ENCODE measurements around the gene STRN3.
"Not testable (repeated sequence)": the region's sequence is repeated elsewhere in the genome, so short reads cannot be mapped to it uniquely, and the experiment has no call there.

Gene STRN3

GRCh38 chr14:30966415-30967363, 59.5 kb downstream of the STRN3 start:
- DNase-seq: no peak

DNA sequence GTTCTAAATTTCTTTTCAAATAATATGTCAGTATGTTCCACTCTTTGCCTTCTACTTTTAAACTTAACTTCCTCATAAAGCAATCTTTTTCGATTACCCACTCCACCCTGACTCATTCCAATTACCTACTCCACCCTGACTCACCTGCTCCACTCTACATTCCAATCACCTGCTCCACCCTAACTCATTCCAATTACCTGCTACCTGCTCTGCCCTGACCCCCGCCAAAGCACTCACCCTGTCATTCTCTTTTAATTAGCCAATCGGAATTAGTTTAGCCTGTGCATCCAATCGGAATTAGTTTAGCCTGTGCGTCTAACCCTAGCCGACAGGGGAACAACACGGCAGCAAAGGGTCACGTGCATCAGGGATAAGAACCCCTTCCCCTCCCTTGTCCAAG, 60.3 kb downstream of the STRN3 start:
- DNase-seq: not testable (repeated sequence)

- not testable (repeated sequence) for DNase-seq
Observed at GRCh38 chr14:30962537-30962936, 63.6 kb downstream of the STRN3 start.

DNA sequence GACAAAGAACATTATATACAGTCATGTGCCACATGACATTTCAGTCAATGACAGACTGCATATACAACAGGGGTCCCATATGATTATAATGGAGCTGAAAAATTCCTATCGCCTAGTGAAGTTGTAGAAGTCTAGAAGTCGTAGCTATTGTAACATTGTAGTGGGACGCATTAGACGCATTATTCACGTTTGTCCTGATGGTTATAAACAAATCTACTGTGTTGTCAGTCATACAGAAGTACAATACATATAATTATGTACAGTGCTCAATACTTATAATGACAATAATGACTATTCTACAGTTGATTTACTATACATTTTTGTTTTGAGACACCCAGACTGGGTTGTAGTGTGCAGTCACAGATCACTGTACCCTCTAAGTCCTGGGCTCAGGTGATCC, 64.8 kb downstream of the STRN3 start:
- no peak for DNase-seq

DNA sequence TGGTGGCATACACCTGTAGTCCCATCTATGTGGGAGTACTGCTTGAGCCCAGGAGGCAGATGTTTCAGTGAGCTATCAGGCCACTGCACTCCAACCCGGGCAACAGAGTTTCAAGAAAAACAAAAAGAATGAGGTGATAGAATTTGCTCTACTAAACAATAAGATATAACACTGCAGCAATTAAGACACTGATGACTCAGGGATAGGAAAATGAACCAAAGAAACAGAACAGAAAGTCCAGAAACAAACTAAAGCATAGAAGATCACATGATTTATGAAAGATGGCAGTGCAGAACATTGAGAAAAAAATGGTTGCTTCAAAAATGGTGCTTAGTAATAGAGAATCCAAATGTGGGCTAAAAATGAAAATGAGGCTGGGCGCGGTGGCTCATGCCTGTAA, 66.0 kb downstream of the STRN3 start:
- DNase-seq: no peak

GRCh38 chr14:30958555-30959407, 67.4 kb downstream of the STRN3 start:
- DNase-seq: no peak

- no peak for DNase-seq
Observed at GRCh38 chr14:30957813-30958370, 68.3 kb downstream of the STRN3 start.

GRCh38 chr14:30949651-30950050, 76.5 kb downstream of the STRN3 start:
- DNase-seq: no peak

DNA sequence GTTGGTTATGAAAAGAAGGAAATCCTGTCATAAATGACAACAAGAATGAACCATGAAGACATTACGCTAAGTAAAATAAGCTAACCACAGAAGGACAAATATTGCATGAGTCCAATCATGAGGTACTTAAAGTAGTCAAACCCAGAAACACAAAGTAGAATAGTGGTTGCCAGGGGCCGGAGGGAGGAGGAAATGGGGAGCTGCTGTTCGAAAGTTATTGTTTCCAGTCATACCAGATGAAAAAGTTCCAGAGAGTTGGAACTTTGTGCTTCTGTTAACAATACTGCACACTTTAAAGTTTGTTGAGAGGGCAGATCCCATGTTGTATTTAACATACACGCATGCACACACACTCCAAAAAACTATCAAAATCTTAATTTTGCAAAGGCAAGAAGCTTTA, 82.5 kb downstream of the STRN3 start:
- DNase-seq: no peak

GRCh38 chr14:30940886-30941285, 85.3 kb downstream of the STRN3 start:
- no peak for DNase-seq

DNA sequence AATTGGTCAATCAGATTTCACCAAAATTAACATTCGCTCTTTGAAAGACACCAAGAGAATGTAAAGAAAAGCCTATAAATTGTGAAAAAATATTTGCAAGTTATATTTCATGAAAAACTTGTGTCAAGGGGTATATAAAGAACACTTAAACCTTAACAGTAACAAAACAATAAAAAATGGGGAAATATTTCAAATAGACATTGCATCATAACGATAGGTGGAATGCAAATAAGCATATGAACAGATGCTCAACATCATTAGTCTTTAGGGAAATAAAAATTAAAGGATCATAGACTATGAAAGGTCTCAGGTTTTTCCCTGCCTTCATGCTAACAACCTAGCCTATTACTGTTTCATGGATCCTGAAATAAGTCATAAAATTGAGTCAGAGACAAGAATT, 87.6 kb downstream of the STRN3 start:
- DNase-seq: no peak

GRCh38 chr14:30935445-30935844, 90.7 kb downstream of the STRN3 start:
- DNase-seq: no peak

DNA sequence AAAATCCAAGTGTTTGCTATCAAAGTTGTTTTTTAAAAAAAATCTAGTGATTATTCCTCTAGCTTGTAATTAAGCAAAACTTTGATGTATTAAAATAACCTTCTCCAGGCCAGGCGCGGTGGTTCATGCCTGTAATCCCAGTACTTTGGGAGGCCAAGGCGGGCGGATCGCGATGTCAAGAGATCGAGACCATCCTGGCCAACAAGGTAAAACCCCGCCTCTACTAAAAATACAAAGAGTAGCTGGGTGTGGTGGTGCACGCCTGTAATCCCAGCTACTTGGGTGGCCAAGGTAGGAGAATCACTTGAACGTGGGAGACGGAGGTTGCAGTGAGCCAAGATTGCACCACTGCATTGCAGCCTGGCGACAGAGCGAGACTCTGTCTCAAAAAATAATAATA, 92.2 kb downstream of the STRN3 start:
- not testable (repeated sequence) for DNase-seq

DNA sequence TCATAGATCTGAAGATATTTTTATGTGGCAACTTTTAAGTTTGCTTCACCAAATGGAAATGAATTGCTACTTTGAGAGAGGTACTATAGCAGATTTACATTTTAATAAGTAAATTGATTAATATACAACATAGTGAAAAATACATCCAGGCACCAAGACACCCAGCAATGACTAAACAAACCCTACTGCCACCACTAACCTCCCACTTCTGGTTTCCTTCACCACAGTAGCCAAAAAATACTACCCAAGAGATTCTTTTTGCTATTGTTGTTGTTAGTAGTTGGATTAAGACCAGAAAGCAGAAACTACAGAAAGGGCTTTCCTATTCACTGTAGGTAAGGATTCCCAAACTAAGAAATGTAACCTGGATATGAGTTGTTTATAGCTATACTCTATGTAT, 97.7 kb downstream of the STRN3 start:
- DNase-seq: no peak

GRCh38 chr14:30925254-30925653, 100.9 kb downstream of the STRN3 start:
- DNase-seq: no peak

GRCh38 chr14:30921788-30922187, 104.4 kb downstream of the STRN3 start:
- no peak for DNase-seq

- DNase-seq: no peak
Observed at GRCh38 chr14:30921305-30921704, 104.9 kb downstream of the STRN3 start.

DNA sequence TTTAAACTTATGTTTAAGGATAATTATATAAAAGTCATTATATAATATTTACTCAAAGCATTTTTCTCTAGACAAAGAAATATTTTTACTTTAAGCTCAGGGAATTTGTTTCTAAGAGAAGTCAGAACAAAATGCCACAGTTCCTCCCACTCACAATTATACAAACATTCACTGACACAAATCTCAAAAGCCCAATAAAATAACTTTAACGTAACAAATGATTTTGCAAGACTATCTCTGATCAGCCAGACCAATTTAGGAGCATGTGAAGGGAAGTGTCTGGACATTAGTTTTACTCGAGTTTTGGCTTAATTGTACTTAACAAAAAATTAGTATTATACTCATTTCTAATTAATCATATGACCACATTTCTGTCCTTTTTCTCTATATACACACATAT, 110.6 kb downstream of the STRN3 start:
- no peak for DNase-seq

- DNase-seq: no peak
Observed at GRCh38 chr14:30914812-30915211, 111.4 kb downstream of the STRN3 start.

DNA sequence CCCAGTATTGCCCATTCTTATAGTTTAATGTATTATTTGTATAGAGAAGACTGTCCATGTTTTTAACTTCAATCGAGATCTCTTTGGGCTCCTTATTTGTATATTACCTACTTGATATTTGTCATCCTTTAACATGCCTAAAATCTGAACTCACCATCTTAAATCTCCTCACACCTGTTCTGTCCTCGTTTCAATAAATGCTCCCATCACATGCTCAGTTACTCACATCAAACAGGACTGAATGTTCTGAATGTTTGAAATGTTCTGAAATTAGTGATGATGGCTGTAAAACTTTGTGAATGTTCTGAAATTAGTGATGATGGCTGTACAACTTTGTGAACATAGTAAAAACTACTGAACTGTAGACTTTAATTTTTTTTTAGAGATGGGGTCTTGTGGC, 117.4 kb downstream of the STRN3 start:
- no peak for DNase-seq

DNA sequence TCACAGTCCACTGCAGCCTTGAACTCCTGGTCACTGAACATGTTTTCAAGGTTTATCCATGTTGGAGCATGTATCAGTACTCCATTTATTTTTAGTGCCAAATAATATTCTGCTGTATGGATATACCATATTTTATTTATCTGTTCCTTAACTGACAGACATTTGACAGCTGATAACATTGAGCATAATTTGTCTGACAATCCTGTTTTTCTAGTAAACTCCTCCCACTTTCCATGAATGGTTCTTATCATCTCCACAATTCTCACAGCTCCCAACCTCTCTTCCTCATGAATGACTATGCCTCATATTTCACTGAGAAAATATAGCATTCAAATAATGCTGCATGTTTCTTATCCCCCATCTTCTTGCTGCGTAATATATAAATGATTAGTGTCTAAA, 118.5 kb downstream of the STRN3 start:
- no peak for DNase-seq

GRCh38 chr14:30906752-30907658, 119.2 kb downstream of the STRN3 start:
- DNase-seq: no peak
